Vagina (tissue), 2 donors: ENCODE measurements around the gene FBXO39. TPM values are rescaled to one million over a fixed set of nuclear protein-coding genes. Genes with fewer than 3 reads are reported as not detected.

ENCODE experiments used
- DNase-seq, 2 donors: peaks; one replicate each; pipeline ENCODE4 v3.0.0-alpha.2; 2017; ENCODE audit errors: extremely low spot score in 2 of 2
- H3K27ac ChIP-seq: fragments of 200-600 bp; sonication (generic); one replicate; pipeline ENCODE4 v1.5.1; 2019
- H3K27me3 ChIP-seq: fragments of 200-600 bp; sonication (generic); one replicate; pipeline ENCODE4 v1.5.1; 2019
- H3K36me3 ChIP-seq, 2 donors: fragments of 200-600 bp; sonication (generic); one replicate each; pipeline ENCODE4 v1.5.1; 2017 to 2019
- H3K4me1 ChIP-seq: fragments of 200-600 bp; sonication (generic); one replicate; pipeline ENCODE4 v1.5.1; 2019
- H3K4me3 ChIP-seq, 2 donors: fragments of 200-600 bp; sonication (generic); 1 replicate in 1 of 2; 2 replicates in 1 of 2; pipeline ENCODE4 v1.5.1; 2016 to 2019
- H3K9me3 ChIP-seq: fragments of 200-600 bp; sonication (generic); one replicate; pipeline ENCODE4 v1.5.1; 2019
- POLR2A ChIP-seq, 2 donors: fragments of 450-650 bp; IDR thresholded peaks; one replicate each; pipeline ENCODE4 v1.6.1; 2017; ENCODE audit warnings: antibody characterized with exemption in 2 of 2, mild to moderate bottlenecking in 2 of 2, moderate library complexity in 2 of 2
- POLR2AphosphoS5 ChIP-seq, 2 donors: sonication (generic); formaldehyde crosslinking; IDR thresholded peaks; one replicate each; pipeline ENCODE4 v1.9.0; 2017; ENCODE audit warnings: antibody characterized with exemption in 2 of 2, mild to moderate bottlenecking in 2 of 2, low read depth in 1 of 2; ENCODE audit not compliant: insufficient read depth in 1 of 2
- intact Hi-C: fragments of 100-400 bp; cut with DNase I; formaldehyde crosslinking; loops from one replicate; pipeline ENCODE4 v1.15.1; 2023
- total RNA-seq: library from RNA; depleted of rRNA; stranded (reverse); fragments of >200 nt; gene quantifications from one replicate; pipeline ENCODE4 v1.2.3, GENCODE V29; 2016
- TF ChIP-seq, protein P1 (sequence below), 3 experiments: fragments of 450-650 bp in 2 of 3; fragments of 200-600 bp in 1 of 3; sonication (generic) in 1 of 3; IDR thresholded peaks; one replicate each; pipeline ENCODE4 v1.5.1; 2017 to 2019; ENCODE audit warnings: antibody characterized with exemption in 3 of 3, mild to moderate bottlenecking in 2 of 3, moderate library complexity in 2 of 3

Gene FBXO39
- total RNA-seq, 1 donor from 2014 or later: not detected

GRCh38 chr17:6789146-6789545 lies 13.1 kb downstream of the FBXO39 start:
- Histone ChIP-seq H3K36me3 (no peaks in the 10 kb centered on the region), H3K27ac (no peak overlapping the region), H3K27me3 (no peaks in the 10 kb centered on the region), H3K4me1 (no peaks in the 10 kb centered on the region), H3K9me3 (no peaks in the 10 kb centered on the region), H3K4me3 (no peak overlapping the region)
- DNase-seq: no peak
- TF ChIP-seq POLR2A (IDR thresholded peaks at IDR 0.05) (no peak), POLR2AphosphoS5 (IDR thresholded peaks at IDR 0.05; ENCODE audit: insufficient read depth in 1 of 2, low read depth in 1 of 2) (no peak)
- TF ChIP-seq, protein P1, sequence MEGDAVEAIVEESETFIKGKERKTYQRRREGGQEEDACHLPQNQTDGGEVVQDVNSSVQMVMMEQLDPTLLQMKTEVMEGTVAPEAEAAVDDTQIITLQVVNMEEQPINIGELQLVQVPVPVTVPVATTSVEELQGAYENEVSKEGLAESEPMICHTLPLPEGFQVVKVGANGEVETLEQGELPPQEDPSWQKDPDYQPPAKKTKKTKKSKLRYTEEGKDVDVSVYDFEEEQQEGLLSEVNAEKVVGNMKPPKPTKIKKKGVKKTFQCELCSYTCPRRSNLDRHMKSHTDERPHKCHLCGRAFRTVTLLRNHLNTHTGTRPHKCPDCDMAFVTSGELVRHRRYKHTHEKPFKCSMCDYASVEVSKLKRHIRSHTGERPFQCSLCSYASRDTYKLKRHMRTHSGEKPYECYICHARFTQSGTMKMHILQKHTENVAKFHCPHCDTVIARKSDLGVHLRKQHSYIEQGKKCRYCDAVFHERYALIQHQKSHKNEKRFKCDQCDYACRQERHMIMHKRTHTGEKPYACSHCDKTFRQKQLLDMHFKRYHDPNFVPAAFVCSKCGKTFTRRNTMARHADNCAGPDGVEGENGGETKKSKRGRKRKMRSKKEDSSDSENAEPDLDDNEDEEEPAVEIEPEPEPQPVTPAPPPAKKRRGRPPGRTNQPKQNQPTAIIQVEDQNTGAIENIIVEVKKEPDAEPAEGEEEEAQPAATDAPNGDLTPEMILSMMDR (IDR thresholded peaks at IDR 0.05): no peak
- intact Hi-C loops: loop anchor here (10.0 kb wide), 1 partner anchor 1606 kb away; the partner anchor contains the start of gene RNF222

DNA sequence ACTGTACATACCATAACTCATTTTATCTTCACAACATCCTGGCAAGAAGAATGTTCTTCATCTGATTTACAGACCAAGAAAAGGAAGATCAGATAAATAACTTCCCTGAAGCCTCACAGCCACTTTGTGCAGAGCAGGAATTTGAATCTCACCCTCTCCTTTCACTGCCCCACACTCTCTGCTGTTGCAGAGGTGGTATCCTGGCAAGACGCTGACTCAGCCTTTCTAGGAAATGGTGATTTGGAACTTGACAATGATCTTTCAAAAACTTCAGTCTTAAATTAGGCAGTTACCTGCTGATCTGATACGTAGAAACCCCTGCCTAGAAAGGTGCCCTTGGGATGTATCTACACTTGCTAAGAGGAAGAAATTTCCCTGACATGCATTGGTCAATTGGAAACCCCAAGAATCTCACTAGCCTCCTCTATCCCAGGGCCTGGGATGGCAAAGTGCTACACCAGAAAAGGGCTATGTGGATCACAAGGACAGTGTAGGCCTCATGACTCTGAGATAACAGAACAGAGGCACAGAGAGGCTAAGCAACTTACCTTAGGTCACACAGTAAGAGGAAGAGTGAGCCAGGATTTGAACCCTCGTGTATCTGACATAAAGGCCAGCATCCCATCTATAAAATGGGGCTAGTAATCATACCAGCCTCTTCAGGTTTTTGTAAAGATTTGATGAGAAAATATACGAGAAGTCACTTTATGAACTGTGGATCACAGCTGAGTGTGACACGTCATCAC lies 17.9 kb downstream of the FBXO39 start:
- H3K27me3 ChIP-seq: no peaks in the 10 kb centered on the region
- peaks cover 13% of the 10 kb centered on the region for H3K4me1 ChIP-seq
- H3K36me3 ChIP-seq: no peaks in the 10 kb centered on the region
- H3K9me3 ChIP-seq: no peaks in the 10 kb centered on the region
- intact Hi-C loops: no loop called here
- H3K27ac ChIP-seq: no peak overlapping the region
- no peak for DNase-seq
- TF ChIP-seq, protein P1 (IDR thresholded peaks at IDR 0.05): no peak
- TF ChIP-seq POLR2A (IDR thresholded peaks at IDR 0.05): no peak
- TF ChIP-seq POLR2AphosphoS5 (IDR thresholded peaks at IDR 0.05; ENCODE audit: insufficient read depth in 1 of 2, low read depth in 1 of 2): no peak
- H3K4me3 ChIP-seq: no peak overlapping the region

DNA sequence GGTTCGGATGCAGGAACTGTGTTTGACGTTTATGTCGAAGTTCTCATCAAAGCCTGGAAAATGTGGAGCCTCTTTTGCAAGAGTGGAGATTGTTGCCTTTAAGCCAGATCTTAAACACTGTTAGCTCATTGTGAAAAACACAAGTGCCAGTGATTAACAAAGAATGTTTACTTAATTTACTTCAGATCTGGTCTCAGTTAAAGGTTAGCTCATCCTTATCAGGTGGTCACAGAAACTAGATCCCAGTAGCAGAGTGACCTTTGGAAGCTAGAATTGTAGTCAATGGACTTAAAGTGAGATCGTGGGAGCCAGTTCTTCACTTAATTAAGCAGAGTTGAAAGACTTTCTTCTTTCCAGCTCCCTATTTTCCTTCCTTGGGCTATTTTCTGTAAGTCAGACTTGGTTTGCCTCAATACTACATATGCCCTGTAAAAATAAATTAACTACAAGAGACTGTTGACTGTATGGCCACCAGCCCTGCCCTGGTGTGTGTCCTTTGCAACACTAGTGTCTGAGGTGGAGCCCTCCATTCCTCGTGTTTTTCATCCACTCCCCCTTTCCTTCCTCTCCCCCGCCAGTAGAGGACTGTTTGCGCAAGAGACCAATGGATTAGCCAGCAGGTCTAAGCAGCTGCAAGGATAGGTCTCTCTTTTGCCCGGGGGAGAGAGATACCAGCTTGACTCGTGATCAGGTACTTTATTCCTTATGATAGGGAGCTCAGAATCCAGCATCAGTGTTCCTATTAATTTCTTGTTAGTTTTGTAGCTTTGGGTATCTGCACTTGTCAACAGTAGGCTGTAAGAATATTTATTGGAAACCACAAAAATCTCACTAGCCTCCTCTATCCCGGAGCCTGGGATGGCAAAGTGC lies 20.2 kb downstream of the FBXO39 start:
- no peak for TF ChIP-seq POLR2AphosphoS5 (IDR thresholded peaks at IDR 0.05; ENCODE audit: insufficient read depth in 1 of 2, low read depth in 1 of 2)
- TF ChIP-seq, protein P1 (IDR thresholded peaks at IDR 0.05): no peak
- TF ChIP-seq POLR2A (IDR thresholded peaks at IDR 0.05): no peak

DNA sequence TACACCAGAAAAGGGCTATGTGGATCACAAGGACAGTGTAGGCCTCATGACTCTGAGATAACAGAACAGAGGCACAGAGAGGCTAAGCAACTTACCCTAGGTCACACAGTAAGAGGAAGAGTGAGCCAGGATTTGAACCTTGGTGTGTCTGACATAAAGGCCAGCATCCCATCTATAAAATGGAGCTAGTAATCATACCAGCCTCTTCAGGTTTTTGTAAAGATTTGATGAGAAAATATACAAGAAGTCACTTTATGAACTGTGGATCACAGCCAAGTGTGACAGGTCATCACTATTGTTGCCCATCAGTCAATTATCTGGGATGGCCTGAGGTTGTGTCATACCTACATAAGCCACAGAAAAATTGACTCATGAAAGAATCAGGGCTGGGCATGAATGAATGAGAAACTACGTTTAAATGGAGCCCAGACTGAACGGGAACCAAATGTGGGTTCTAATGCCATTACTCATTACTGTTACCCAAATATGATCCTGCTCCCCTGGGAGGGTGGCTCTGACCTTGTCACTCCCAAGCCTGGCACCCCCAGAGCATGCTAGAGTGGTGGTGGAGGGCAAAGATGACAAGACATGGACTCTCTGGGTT lies 21.0 kb downstream of the FBXO39 start:
- Histone ChIP-seq H3K4me1 (peaks cover 13% of the 10 kb centered on the region), H3K27me3 (no peaks in the 10 kb centered on the region), H3K9me3 (no peaks in the 10 kb centered on the region), H3K27ac (no peak overlapping the region), H3K4me3 (no peak overlapping the region), H3K36me3 (no peaks in the 10 kb centered on the region)
- TF ChIP-seq POLR2AphosphoS5 (IDR thresholded peaks at IDR 0.05; ENCODE audit: insufficient read depth in 1 of 2, low read depth in 1 of 2) (no peak), POLR2A (IDR thresholded peaks at IDR 0.05) (no peak)
- TF ChIP-seq, protein P1 (IDR thresholded peaks at IDR 0.05): no peak
- intact Hi-C loops: no loop called here
- no peak for DNase-seq

More for the DNA sequence above, 20.2 kb downstream of the FBXO39 start:
- no peak overlapping the region for H3K4me3 ChIP-seq
- H3K4me1 ChIP-seq: peaks cover 13% of the 10 kb centered on the region
- H3K27me3 ChIP-seq: no peaks in the 10 kb centered on the region
- H3K27ac ChIP-seq: no peak overlapping the region
- no peaks in the 10 kb centered on the region for H3K36me3 ChIP-seq
- intact Hi-C loops: no loop called here
- DNase-seq: no peak
- no peaks in the 10 kb centered on the region for H3K9me3 ChIP-seq
